VCaP (cell line): ENCODE measurements around the gene NFAM1.

Source experiments
- H3K27ac ChIP-seq: fragments of 450-650 bp; 2 replicates; pipeline ENCODE4 v1.5.1; 2017
- TF ChIP-seq, protein P1 (sequence below): fragments of 450-650 bp; conservative IDR thresholded peaks from 2 replicates; pipeline ENCODE4 v1.5.1; 2017; ENCODE audit warnings: mild to moderate bottlenecking, moderate library complexity

The NFAM1 gene

DNA sequence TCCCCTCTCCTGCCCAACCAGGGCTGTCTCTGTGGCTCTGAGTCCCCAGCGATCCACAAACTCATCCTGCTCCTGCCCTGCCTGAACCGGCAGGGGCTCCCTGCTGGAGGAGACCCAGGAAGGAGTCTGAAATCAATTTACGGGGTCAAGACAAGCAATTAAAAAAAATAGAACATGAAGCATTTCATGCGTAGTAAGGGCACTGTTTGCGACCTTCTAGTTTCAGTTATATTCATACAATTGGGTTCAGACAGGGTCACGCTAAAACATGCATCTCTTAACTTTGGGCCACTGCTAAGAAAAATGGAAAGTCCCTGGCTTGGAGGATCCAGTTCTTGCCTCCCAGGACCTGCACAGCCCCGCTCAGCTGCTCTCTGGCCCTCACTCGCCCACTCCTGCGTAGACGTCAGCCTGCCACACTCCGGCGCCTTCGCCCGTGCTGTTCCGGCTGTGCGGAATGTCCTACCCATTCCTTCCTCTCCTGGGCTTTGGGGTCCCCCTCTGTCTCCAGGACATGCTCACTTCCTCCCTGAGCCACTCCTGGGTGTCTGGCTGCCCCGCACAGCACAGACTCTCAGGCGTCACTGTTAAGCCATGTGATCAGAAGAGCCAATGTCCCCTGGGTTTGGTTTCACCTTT, 12.8 kb downstream of the NFAM1 start:
- no peak overlapping the region for H3K27ac ChIP-seq
- TF ChIP-seq, protein P1, sequence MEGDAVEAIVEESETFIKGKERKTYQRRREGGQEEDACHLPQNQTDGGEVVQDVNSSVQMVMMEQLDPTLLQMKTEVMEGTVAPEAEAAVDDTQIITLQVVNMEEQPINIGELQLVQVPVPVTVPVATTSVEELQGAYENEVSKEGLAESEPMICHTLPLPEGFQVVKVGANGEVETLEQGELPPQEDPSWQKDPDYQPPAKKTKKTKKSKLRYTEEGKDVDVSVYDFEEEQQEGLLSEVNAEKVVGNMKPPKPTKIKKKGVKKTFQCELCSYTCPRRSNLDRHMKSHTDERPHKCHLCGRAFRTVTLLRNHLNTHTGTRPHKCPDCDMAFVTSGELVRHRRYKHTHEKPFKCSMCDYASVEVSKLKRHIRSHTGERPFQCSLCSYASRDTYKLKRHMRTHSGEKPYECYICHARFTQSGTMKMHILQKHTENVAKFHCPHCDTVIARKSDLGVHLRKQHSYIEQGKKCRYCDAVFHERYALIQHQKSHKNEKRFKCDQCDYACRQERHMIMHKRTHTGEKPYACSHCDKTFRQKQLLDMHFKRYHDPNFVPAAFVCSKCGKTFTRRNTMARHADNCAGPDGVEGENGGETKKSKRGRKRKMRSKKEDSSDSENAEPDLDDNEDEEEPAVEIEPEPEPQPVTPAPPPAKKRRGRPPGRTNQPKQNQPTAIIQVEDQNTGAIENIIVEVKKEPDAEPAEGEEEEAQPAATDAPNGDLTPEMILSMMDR = no peak

DNA sequence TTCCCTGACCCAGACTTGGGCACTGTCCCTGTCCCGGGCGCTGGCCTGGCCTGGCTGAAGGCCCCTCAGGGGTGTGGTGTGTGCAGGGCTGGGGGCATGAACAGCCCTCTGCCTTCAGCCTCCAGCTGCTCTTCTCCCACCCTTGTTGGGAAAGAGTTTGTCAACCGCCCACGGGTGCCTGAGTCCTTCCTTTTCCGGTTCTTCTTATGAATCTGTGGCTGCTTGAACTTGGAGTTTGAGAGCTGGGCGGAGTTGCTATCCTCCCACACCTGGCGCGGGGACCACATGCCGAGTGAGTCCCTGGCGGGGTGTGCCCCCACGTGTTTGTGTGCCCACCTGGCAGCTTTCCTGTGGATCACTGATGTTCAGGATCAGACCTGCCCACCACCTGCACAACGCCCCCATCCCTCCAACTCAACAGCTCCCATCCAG, 13.4 kb downstream of the NFAM1 start:
- TF ChIP-seq, protein P1 = no peak
- no peak overlapping the region for H3K27ac ChIP-seq

DNA sequence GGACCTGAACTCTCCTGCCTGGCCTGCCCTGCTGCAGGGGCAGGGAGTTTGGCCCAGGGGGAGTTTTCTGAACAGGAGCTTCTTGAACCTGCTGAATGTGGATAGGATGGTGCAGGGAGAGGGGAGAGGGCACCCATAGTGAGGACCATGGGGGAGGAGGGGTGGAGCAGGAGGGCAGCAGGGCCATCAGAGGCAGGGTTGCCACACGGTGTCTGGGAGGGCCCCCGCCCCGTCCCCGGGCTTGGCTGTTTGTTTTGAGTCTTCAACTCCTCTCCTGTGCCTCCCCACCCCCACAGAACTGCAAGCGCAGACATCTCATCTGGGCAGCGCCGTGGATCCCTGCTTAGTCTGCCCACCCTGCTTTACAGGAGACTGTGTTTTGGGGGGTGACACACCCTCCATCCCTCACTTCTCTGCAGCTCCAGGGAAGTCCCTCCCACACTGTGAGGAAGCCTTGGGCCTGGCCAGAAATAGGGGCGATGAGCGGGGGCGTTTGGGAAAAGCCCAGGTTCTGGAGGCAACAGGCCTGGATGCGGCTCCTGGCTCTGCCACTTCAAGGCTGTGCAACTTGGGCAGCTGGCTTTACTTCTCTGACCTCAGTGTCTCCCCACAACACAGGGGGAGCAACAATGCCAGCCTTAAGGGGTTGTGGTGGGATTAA, 14.4 kb downstream of the NFAM1 start:
- no peak overlapping the region for H3K27ac ChIP-seq
- TF ChIP-seq, protein P1 = no peak

DNA sequence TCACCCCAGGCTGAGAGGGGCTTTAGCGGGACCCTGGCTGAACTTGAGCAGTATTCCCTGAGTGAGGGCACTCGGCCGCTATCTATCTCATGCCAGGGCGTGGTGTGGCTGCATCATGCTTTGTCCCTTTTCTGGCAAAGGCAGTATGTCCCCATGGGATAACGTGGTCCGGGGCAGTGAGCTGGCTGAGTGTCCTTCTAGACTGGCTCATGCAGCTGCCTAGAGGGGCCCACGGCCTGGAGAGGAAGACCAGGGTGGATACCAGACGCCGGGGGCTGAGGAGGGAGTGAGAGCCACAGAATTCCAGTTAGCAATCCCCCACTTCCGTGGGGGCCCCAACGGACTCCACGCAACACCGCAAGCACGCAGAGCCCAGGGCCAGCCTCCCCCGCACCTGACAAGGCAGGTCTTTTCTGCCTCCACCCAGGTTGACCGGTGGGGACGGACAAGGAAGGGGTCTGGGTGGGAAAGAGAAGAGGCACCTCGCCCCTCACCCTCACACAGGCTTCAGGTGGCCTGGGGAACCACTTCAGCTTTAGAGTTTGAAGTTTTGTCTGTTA, 15.5 kb downstream of the NFAM1 start:
- H3K27ac ChIP-seq = no peak overlapping the region
- TF ChIP-seq, protein P1 = no peak

DNA sequence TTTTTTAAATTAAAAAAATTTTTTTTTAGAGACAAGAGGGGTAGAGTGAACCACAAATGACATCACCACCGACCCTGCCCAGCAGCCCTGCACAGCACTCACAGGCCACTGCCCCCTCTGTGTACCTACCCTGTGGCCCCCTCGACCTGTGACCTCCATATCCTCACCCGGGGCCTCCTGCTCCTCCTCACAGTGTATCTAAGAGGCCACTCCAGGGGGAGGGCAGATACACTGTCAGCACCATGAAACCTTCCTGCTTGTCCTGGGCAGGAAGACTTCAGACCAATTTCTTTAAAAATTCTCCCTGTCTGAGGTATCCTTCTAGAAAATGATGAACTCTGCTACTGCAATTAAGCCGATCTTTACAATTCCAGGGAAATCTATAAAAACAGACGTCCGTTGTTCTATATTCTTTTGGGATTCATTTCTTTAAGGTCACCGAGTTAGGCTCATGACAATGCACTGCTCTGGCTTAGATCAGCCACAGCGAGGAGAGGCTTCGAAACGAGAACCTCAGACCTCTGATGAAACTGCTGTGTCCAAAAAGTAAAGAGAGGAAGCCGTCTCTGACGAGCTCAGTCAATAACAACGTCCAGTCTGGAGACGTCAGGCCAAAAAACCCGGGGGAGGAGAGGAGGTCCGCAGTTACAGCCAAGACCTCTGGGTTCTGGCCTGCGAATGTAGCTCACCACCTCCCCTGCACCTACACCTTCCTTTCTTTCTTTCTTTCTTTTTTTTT, 17.5 kb downstream of the NFAM1 start:
- TF ChIP-seq, protein P1 = no peak
- no peak overlapping the region for H3K27ac ChIP-seq

DNA sequence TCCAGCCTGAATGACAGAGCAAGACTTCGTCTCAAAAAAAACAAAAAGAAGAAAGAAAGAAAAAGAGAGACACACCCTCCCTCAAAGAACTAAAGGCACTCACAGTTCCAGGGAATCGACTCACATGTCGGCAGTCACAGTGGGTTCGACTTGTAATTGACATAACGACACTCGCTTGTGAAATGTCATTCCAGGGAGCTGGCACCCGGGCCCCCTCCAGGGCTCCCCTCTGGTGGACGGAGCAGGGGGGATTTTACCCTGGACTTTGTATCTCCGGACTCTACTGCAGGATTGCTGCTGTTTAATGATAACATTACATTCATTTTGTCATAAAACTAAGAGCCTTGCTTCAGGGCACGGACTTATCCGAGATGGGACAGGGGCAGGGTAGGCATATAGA, 18.2 kb downstream of the NFAM1 start:
- no peak overlapping the region for H3K27ac ChIP-seq
- TF ChIP-seq, protein P1 = no peak

DNA sequence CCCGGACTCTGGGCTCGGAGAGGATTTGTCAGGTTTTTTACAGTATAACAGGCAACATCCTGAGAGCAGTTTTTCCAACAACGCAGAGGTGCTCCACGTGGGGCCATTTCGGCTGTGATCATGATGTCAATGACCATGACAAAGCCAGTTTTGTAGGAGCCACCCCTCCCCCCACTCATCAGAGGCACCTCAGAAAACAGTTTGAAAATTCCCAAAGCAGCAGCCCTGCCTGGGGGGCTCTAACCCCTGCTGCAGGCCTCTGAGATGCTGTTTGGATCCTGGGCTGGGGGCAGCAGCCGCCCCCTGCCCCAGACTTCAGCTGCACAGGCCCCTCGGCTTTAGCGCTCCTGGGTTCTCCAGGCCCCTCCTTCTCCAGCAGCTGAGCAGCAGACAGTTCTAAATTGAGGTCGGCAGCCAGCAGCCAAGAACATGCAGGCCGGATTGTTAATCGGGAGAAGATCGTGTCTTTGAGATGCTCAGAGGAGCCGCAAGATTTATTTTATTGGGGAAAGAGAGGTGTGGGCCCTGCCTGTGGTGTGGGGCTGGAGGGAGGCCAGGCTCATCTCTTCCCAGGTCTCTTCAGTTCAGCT, 19.4 kb downstream of the NFAM1 start:
- no peak overlapping the region for H3K27ac ChIP-seq
- TF ChIP-seq, protein P1 = no peak
